ENCODE data around the gene GLMP. TPM values are rescaled to one million over a fixed set of nuclear protein-coding genes. Genes with fewer than 3 reads are reported as not detected.
A peak's percentile ranks its signal among the peaks of the same experiment; 100 is the strongest.

GLMP gene
- total and polyA plus RNA-seq, 2 of the 13 experiments (the other 11 are each of a cell fraction or from before 2014, with no cell fraction given), result 44.6 to 75.8 TPM

DNA sequence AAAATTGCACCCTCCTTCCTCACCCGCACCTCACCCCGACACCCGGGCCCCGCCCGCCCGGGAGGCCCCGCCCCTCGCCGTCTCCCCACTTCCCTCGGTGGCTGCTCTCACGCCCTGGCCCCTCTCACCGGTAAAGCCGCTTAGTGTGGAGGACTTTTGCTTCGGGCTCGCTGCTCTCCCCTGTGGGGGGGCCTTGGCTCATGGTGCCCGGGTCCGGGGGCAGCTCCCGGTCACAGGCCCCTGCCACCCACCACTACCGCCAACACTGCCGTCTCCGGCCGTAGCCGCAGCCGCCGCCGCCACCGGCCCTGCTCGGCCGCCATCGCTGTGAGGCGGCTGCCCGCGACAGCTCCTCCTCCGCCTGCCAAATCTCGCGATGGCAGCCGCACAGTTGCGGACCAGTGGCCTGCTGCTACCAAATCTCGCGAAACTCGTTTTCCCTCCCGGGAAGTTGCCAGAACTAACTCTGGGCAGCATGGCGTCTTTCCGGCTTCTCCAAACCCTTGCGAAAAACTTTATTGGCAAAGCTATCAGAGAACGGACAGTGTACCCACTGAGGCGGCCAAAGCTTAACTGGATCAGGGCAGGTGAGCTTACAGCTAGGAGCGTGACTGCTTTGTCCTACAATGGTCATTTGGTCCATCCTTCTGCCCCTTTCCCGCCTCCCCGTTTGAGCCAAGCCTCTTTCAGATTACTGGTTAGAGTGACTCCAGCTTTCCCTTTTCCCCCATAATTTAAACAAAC, 12.8 kb downstream of the GLMP start, which contains the start of gene SMG5 (continued):
- peak; percentile 86 for TF ChIP-seq ZNF274 (CRISPR knock-in tag; IDR thresholded peaks at IDR 0.05)
- TF ChIP-seq ZNF724P (CRISPR knock-in tag; IDR thresholded peaks at IDR 0.05; ENCODE audit: borderline replicate concordance), result no peak; the same call in 1 of the 2 replicates
- peak; percentile 93; the same call in 1 of the 2 replicates for TF ChIP-seq ZKSCAN8 (CRISPR knock-in tag; IDR thresholded peaks at IDR 0.05; ENCODE audit: borderline replicate concordance)
- TF ChIP-seq ASH2L (IDR thresholded peaks at IDR 0.05; ENCODE audit: insufficient read length, low read depth, low read length), result peak; percentile 87
- TF ChIP-seq ZNF138 (CRISPR knock-in tag; IDR thresholded peaks at IDR 0.05; ENCODE audit: low read depth), result 0 out of 2 replicates have a peak, but pooled peaks have one; percentile 46
- TF ChIP-seq, protein P1, sequence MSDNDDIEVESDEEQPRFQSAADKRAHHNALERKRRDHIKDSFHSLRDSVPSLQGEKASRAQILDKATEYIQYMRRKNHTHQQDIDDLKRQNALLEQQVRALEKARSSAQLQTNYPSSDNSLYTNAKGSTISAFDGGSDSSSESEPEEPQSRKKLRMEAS (IDR thresholded peaks at IDR 0.05), result peak; percentile 91
- peak; percentile 29 for TF ChIP-seq XRCC5 (optimal IDR thresholded peaks at IDR 0.05; ENCODE audit: low read length)
- peak; percentile 77; the same call in 1 of the 2 replicates for TF ChIP-seq REPIN1 (CRISPR knock-in tag; IDR thresholded peaks at IDR 0.05; ENCODE audit: borderline replicate concordance, low read depth)
- TF ChIP-seq ZNF577 (CRISPR knock-in tag; IDR thresholded peaks at IDR 0.05; ENCODE audit: borderline replicate concordance, low read depth), result 0 out of 2 replicates have a peak, but pooled peaks have one; percentile 38
- no peak; the same call in 1 of the 2 replicates for TF ChIP-seq ZNF230 (CRISPR knock-in tag; IDR thresholded peaks at IDR 0.05)
- TF ChIP-seq, protein P2, sequence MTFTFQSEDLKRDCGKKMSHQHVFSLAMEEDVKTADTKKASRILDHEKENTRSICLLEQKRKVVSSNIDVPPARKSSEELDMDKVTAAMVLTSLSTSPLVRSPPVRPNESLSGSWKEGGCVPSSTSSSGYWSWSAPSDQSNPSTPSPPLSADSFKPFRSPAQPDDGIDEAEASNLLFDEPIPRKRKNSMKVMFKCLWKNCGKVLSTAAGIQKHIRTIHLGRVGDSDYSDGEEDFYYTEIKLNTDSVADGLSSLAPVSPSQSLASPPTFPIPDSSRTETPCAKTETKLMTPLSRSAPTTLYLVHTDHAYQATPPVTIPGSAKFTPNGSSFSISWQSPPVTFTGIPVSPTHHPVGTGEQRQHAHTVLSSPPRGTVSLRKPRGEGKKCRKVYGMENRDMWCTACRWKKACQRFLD (CRISPR knock-in tag; IDR thresholded peaks at IDR 0.05; ENCODE audit: borderline replicate concordance), result peak; percentile 30; the same call in 1 of the 2 replicates
- TF ChIP-seq ATRX (CRISPR knock-in tag; IDR thresholded peaks at IDR 0.05; ENCODE audit: borderline replicate concordance), result no peak
- no peak for TF ChIP-seq U2AF1 (optimal IDR thresholded peaks at IDR 0.05; ENCODE audit: low read depth, low read length)
- TF ChIP-seq SIX1 (CRISPR knock-in tag; IDR thresholded peaks at IDR 0.05; ENCODE audit: borderline replicate concordance), result peak; percentile 81; the same call in 1 of the 2 replicates
- peak; percentile 91 for TF ChIP-seq ZNF44 (CRISPR knock-in tag; IDR thresholded peaks at IDR 0.05)
- TF ChIP-seq KLF16 (CRISPR knock-in tag; IDR thresholded peaks at IDR 0.05), result peak in 1 of 2 experiments; percentile 94; a peak in 2 of 4 replicates
- no peak for TF ChIP-seq ZNF383 (CRISPR knock-in tag; IDR thresholded peaks at IDR 0.05; ENCODE audit: borderline replicate concordance)
- no peak for TF ChIP-seq PRMT3 (CRISPR knock-in tag; IDR thresholded peaks at IDR 0.05; ENCODE audit: borderline replicate concordance, low read depth)
- TF ChIP-seq FOXP1 (IDR thresholded peaks at IDR 0.05), result no peak
- no peak for TF ChIP-seq FOXP1 (CRISPR knock-in tag; IDR thresholded peaks at IDR 0.05)
- TF ChIP-seq ZNF564 (CRISPR knock-in tag; IDR thresholded peaks at IDR 0.05), result no peak; the same call in 1 of the 2 replicates
- TF ChIP-seq, protein P3, sequence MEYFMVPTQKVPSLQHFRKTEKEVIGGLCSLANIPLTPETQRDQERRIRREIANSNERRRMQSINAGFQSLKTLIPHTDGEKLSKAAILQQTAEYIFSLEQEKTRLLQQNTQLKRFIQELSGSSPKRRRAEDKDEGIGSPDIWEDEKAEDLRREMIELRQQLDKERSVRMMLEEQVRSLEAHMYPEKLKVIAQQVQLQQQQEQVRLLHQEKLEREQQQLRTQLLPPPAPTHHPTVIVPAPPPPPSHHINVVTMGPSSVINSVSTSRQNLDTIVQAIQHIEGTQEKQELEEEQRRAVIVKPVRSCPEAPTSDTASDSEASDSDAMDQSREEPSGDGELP (IDR thresholded peaks at IDR 0.05; ENCODE audit: borderline replicate concordance, low read depth), result peak; percentile 55; the same call in 1 of the 2 replicates
- TF ChIP-seq RFX1 (IDR thresholded peaks at IDR 0.05), result no peak
- no peak; the same call in 1 of the 2 replicates for TF ChIP-seq ZNF589 (CRISPR knock-in tag; conservative IDR thresholded peaks at IDR 0.05)
- TF ChIP-seq, protein P4, sequence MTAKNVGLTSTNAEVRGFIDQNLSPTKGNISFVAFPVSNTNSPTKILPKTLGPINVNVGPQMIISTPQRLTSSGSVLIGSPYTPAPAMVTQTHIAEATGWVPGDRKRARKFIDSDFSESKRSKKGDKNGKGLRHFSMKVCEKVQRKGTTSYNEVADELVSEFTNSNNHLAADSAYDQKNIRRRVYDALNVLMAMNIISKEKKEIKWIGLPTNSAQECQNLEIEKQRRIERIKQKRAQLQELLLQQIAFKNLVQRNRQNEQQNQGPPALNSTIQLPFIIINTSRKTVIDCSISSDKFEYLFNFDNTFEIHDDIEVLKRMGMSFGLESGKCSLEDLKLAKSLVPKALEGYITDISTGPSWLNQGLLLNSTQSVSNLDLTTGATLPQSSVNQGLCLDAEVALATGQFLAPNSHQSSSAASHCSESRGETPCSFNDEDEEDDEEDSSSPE (CRISPR knock-in tag; IDR thresholded peaks at IDR 0.05), result peak; percentile 93
- TF ChIP-seq, protein P5, sequence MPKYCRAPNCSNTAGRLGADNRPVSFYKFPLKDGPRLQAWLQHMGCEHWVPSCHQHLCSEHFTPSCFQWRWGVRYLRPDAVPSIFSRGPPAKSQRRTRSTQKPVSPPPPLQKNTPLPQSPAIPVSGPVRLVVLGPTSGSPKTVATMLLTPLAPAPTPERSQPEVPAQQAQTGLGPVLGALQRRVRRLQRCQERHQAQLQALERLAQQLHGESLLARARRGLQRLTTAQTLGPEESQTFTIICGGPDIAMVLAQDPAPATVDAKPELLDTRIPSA (CRISPR knock-in tag; IDR thresholded peaks at IDR 0.05; ENCODE audit: borderline replicate concordance), result peak; percentile 58; the same call in 1 of the 2 replicates
